Stimulated activated CD4-positive, alpha-beta T cell treated with anti-CD3 and anti-CD28 coated beads, Interleukin-4, amount 100 ng/mL, for 4 hours (primary cell): ENCODE data around the gene GAK.

Experiments used
- DNase-seq, 2 experiments: peaks; one replicate each; pipeline ENCODE4 v3.0.0-alpha.2; 2020

Gene GAK

DNA sequence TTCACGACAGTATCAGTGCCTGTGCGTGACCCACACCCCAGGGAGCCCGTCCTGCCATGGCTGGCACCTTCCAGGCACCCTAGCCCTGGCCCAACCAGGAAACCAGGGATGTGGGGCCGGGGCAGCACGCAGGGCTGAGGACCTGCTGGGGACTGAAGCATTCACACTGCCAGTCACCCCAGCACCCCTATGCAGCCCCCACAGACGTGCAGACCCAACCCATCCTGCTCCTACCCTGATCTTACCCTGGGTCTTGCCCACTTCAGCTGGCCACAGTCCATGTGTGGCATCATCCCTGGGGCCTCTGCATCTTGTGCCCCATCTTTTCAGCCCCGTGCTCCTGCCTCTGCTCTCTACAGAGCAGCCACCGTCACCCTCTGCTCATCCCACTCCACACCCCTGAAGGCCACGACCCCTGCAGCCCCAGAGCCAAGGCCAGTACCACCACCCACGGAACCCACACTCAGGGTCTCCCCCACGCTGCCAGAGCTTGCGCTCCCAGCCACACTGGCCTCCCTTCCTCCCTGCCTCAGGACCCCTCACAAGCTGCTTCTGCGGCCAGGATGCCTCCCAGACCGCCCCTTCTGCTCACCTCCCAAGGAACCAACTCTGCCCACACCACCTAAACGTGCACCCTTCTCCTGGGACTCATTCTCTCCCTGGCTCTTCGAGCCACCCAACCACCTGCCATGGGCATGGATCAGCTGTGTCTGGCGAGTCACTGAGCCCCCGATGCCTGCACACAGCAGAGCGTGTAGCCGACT, 25.6 kb downstream of the GAK start:
- no peak for DNase-seq

DNA sequence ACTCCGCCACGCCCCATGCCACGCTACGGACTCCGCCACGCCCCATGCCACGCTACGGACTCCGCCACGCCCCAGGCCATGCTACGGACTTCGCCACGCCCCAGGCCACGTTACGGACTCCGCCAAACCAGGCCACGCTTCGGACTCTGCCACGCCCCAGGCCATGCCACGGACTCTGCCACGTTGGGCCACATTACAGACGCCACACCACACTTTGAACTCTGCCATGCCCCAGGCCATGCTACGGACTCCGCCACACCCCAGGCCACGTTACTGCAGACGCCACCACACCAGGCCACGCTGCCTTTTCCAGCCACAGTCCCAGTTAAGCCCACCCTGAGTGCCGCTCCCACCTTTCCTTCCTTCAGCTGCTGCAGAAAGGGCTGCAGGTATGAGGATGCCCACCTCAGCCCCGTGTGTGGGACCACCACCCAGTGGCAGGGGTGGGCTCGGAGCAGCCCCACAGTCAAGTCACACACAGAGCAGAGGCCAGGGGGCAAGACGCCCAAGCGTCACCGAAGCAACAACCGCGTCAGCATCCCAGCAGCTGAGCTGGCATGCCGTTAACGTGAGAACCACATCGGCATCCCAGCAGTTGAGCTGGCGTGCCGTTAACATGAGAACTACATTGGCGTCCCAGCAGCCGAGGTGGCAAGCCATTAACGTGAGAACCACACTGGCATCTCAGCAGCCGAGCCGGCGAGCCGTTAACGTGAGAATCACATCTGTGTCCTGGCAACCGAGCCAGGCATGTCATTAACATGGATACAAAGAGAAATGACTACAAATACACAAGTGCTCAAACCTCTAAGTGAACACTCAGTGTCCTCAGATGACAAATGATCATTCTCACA, 26.4 kb downstream of the GAK start:
- no peak for DNase-seq

DNA sequence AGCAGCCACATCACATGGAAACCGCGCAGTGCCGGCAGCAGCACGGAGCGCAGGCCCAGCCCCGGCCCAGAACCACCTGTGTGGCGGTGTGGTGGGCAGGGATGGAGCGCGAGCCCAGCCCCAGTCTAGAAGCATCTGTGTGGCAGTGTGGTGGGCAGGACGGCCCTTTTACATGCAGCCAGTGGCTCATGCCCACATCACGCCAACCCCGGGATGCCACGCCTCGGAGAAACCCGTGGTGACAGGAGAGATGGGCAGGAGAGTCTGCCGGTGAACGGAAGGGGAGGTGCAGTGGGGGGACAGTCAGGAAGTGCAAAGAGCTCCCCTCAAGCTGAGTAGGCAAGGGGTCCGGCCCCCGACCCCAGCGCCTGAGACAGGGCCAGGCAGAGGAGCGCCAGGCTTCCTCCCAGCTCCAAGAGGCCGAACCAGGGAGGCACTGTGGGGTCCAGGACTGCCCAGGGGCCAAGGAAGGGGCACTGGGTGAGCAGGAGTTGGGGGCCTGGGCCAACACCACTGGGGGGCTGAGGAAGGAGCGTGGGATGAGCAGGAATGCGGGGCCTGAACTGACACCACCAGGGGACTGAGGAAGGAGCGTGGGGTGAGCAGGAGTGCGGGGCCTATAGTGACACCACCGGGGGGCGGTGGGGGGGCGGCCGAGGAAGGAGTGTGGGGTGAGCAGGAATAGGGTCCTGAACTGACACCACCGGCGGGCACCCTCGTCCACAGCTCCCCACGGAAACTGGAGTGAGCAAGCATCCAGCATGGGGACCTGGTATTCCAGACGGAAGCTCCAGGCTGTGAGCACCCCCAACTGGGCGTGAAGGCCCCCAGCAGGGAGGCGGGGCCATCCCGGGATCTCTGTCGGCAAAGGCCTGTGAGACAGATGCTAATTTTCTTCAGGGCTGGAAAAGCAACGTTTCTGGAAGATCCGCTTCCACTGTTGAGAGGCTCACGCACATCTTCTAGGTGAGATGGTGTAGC, 28.8 kb downstream of the GAK start:
- no peak for DNase-seq

DNA sequence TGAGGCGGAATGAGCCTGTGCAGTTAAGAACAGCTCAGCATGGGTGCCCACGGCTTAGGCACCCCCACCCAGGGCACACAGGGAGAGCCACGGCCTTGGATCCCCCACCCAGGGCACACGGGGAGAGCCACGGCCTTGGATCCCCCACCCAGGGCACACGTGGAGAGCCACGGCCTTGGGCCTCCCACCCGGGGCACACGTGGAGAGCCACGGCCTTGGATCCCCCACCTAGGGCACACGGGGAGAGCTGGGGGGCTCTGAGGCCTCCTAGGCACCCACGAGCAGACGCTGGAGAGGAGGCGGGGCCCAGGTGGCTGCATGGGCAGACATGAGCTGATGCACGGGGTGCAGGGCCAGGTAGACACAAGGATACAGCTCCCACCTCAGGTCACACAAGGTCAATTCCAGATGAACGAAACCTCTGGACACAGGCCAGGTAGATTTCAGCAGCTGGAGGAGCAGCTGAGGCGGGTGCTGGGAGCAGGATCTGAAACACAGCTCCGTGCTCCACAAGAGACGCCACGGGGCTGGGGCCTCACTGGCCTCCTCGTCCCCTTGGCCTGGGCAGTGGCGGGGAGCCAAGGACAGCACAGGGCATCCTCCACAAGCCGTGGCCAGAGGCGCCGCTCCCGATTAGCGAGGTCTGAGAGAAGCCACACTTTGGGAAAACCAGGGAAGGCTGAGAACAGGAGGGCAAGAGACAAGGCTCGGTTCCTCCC, 30.8 kb downstream of the GAK start:
- DNase-seq, result no peak

DNA sequence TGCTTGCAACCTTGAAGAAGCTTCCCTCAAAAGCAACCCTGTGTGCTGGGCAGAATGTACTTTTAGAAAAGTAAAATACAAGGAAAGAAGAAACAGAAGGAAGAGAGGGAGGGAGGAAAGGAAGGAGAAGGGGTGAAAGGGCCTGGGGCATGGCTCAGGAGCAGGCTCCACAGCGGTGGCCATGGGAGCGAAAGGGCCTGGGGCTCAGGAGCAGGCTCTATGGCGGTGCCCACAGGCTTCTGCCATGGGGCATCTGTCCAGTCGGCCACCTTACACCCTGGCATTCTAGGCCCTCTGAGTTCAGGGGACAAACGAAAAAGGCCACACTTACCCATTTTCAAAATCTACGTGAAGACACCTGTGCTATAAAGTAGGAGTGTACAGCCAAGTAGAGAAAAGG, 31.4 kb downstream of the GAK start:
- no peak for DNase-seq

DNA sequence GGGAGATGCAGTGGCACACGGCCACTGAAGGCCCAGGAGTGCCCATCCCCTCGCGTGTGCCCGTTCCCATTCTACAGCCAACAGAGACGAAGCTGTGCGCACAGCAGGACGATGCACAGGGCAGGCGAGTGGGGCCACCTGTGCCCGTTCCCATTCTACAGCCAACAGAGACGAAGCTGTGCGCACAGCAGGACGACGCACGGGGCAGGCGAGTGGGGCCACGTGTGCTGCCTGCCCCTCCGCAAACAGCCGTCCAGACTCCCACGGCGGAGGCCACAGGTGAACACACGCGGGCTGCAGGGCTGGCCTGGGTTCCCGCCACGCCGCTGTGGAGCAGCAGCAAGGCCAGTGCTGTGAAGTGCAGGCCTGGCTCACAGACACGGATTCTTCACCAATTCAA, 32.0 kb downstream of the GAK start:
- DNase-seq, result no peak

DNA sequence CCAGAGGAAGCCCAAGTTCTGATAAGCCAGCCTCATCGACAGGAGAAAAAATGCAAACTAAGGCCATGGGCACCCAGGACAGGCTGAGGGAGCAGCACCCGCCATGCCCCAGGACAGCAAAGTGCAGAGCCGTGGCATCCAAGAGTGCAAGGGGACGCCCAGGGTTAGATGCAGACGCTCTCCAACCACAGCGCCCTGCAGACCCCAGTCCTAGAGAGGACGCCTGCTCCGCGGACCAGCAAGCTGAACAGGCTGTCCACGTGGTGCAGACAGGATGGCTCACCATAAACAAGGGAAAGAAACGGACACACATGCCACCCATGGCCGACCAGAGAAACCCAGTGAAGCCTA, 32.6 kb downstream of the GAK start:
- no peak for DNase-seq

DNA sequence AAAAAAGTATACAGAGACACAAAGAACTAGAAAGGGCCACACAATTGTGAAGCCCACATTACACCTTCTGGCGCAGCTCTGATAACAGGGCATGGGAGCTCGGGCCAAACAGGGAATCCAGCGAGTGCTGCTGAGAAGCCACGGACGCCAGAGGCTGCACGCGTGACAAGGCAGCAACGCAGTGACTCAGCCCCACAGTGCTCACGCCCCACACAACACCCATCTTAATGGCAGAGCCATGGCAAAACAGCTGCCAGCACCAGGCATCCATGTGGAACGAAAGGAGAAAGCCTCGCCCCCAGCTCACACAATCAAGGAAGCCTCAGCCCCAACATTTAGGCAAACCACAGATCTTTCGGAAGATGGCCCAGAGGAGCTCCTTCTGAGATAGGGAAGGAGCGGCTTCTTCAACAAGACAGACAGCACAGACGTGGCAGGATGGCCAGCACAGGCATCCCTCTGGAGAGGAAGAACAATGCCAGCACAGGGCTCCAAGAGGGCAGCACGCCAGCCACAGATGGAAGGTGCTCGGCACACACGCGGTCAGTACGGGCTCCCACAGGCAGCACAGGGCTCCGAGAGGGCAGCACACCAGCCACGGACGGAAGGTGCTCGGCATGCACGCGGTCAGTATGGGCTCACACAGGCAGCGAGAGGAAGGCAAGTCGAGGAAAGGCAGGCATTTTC, 33.1 kb downstream of the GAK start:
- no peak for DNase-seq

DNA sequence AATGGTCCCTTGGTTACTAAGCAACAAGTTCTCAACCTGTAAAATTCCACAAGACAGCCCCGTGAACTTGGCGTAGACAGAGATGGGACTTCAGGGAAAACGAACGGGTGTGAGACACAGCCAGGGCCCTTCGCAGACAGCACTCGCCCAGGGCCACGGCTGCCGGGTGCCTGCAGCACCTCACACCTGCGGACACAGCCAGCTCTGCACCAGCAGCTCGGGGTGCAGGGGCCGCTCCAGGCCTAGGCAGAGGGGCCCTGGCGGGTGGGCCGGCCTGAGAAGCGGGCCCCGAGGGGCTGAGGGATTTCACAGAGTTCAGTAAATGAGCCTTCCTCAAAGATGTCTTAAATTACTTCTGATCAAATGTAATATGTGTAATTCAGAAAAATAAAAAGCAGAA, 34.0 kb downstream of the GAK start:
- no peak for DNase-seq

DNA sequence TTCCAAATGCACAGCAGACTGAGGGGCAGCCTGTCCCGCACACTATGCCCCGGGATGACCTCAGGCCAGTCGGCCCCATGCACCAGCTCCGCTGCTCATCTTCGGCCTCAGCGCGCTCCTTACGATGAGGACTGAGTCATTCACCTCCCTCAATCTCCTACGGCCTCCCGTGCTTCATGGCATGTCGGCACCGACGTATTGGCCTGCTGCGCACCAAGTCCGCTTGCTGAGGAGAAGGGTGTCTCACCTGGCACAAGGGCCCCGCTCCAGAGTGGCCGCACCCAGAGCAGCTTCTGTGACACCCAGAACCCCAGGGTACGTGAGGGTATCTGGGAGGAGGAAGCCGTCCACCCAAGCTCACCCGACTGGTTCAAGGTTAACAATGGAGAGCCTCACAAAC, 35.5 kb downstream of the GAK start:
- no peak for DNase-seq

DNA sequence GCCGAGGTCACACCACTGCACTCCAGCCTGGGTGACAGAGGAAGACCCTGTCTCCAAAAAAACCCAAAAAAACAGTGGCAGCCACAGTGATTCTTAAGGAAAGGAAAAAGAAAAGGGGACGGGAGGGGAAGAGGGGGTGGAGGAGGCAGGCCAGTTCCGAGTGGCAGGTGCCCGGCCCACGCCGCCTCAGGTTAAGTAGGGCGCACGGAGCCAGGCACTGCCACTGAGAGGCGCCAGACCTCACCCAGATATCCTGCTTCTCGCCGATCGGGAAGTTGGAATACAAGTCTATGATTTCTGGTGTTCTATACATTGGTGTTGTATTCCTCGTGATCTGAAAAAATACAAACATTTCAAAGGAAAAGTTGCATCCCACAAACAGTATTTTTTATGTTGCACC, 35.9 kb downstream of the GAK start:
- no peak for DNase-seq

DNA sequence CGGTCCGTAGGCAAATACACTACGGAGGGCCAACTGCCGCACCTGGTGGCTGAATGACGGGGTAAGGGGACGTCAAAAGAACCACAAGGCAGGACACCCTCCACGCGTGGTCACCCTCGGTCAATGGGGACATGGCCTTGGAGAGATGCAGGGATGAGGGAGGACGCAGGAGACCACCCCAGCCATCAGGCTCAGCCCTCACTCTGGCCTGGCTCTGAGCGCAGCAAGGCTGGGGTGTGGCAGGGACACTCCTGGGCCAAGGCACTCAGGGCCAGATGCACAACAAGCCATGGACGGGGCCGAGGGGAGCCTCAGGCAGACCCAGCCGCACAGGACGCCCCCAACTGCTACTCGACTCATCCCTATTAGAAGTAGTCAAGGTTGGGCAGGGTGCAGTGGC, 36.5 kb downstream of the GAK start:
- no peak for DNase-seq

DNA sequence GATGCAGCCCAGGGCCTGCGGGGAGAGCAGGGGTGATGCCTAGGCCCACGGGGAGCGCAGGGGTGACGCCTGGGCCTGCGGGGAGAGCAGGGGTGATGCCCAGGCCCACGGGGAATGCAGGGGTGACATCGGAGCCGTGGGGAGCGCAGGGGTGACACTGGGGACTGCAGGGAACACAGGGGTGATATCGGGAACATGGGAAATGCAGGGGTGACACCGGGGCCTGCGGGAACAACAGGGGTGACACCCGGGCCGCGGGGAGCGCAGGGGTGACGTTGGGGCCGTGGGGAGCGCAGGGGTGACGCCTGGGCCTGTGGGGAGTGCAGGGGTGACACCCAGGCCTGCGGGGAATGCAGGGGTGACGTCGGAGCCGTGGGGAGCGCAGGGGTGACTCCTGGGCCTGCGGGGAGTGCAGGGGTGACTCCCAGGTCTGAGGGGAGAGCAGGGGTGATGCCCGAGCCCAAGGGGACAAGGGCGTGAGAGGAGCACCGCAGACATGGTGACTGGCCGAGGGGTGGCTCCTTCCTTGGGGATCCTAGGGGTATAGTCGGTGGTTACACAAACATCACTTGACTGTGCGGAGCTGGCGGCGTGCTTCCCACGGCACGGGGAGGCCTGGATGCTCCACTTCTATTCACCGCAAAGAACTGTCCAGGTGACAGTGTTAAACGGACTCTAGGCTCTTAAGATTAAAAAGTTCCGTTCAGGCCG, 38.0 kb downstream of the GAK start:
- no peak for DNase-seq

DNA sequence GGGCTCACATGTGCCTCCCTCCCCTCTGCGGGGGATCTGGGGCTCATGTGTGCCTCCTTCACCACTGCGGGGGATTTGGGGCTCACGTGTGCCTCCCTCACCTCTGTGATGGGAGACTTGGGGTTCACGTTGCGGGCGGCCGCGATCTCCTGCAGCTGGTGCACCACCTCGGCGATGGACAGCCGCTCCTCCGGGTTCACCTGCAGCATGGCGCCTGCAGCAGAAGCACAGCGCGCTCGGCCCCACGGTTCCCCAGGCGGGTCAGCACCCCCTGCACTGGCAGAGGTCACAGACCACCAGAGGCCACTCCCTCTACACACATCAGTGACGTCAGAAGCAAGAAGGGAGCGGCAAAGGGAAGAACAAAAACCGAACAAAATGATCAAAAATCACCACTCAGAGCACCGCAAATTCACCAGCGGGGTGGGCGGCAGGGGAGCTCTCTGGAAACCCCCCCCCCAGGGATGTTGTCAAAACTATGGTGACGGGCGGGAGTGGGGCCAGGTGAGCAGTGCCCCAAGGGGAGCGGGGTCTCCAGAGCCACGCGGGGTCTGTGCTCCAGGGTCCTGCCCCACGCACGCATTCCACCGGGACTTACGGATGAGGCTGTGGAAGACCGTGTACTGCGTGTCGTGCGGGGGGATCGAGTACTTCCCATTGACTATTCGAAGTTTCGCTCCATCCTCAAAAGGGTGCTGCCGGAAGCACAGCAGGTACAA, 38.7 kb downstream of the GAK start:
- DNase-seq, result no peak

DNA sequence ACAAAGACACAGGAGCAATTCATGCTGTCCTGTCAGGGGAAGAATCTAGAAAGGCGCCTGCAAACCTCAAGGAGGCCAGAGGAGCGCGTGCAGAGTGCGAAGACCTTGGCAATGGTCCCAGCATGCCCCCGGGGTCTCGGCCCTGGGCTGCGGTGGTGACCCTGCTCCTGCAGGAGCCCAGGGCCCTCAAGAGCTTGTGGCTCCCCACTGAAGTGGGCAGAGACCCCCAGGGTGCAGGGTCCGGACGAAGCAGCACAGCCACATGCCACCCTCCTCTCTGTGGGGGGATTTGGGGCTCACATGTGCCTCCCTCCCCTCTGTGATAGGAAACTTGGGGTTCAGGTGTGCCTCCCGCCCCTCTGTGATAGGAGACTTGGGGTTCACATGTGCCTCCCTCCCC, 39.3 kb downstream of the GAK start:
- DNase-seq, result no peak

DNA sequence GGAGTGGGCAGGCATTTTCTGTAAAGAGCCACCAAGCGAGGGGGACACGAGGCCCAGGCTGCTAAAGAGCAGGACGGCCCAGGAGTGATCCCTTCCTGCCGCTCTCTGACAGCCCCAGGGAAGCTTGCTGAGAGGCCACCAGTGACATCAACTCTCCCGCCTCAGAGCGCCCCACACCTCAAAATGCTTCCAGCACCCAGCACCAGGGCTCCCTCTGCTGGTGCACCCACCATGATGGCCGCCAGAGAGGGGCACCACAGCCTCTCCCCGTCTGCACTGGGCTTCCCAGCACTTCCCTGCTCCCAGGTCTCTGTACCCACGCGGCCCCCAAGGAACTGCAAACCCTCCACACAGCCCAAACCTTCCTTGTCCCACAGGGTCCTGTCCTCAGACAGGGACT, 40.4 kb downstream of the GAK start:
- no peak for DNase-seq

DNA sequence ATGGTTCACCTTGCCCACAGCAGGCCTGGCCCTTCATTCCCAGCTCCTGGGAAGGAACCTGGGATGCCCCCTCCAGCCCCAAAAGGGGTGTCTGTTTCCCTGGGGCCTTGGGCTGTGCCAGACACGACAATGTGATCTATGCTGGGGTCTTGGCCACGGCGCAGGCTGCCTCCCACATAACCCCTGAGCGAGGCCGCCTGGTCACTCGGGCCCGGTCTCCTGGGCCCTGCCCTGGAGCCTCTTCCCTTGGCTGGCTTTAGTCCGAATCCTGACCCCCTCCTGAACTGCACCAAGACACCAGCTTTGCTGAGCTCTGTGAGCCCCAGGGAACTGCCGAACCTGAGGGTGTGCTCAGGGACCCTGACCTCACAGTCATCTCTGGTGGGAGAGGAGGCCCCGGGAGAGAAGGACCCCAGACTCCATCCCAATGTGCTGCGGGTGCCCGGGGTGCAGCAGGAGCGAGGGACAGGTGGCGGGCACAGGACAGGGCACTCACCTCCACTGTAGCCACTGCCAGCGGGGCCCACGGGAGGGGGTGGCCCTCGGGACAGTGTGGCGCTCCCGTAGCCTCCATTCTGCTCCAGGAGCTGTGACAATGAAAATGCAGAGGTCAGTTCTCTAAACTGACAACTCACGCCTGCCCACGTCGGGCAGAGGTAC, 42.0 kb downstream of the GAK start:
- no peak for DNase-seq

DNA sequence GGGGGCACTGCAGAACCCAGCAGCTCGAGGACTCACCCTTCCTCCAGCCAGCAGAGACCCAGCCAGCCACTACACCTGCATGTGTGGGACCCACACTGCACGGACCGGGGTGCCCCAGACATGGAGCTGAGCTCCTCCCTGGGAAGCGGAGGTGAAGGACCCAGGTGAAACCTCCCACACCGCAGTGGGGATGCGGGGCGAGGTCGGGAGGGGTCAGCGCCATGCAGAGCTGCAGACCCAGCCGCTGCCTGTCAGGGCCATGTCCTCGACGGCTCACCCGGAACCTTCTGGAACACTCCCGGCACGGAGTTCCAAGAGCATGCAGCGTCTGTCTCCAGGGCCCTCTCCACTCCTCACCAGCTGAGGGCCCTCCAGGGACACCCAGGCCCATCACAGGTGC, 42.6 kb downstream of the GAK start:
- DNase-seq, result no peak

DNA sequence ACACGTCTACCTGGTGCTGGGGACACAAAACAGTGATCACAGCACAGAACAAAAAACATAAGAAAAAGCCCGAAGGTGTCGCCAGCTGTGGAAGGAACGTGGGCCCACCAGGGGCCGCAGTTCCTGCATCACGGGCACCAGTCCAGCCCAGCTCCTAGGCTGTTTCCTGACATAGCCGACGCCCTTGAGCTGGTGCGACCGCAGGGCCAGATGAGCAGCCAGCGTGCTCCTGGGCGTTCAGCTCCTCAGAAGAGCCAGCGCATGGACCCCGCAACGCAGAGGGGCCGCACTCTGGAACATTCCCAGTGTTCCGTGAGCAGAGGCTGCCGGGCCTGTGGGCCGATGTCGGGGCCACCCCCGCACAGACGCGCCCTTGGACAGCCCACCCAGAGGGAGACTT, 44.1 kb downstream of the GAK start:
- no peak for DNase-seq
